ENCODE data around the gene HCRTR1. TPM values are rescaled to one million over a fixed set of nuclear protein-coding genes. Genes with fewer than 3 reads are reported as not detected.

The HCRTR1 gene
- total RNA-seq, 2 donors from 2014 or later = 0.14 TPM; not detected in 1

DNA sequence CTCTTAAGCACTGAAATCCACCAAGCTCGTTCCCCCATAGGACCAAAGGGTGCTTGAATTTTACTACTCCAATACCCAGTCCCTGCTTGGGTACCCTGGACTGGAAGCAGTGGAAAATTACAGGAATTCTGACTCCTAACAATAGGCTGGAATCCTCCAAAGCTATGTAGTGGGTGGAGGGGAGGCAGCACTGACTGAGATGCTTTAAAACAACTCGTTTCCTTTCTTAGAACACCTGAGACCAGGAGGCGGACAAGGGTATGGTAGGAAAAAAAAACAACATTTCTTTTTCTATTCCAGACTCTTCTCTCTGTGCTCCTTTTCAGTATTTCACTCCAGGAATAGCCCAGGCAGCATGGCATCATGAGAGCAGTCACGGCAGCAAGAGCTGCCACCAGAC lies 24.9 kb downstream of the HCRTR1 start:
- DNase-seq (no peak), ATAC-seq (no peak)
- intact Hi-C loops (cut with DNase I, micrococcal nuclease) = no loop called here

DNA sequence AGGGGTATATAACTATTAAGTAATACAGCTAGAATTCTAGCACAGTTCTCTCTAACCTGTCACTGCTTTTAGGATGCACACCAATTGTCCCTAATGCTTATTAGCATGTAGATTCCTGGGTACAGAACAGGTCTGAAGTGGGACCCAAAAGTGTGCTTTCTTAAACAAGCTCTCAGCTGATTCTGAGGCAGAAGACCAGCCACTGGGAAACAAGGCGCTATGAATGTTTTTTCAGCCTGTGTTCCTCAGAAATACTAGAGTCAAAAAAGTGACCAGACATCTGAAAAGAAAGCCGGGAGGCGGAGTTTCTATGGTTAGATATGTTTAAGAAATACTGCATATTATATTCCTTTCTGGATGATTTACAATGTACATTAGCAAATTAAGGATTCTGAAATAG lies 25.4 kb downstream of the HCRTR1 start:
- ATAC-seq = no peak
- no peak for DNase-seq
- intact Hi-C loops (cut with DNase I, micrococcal nuclease) = no loop called here

DNA sequence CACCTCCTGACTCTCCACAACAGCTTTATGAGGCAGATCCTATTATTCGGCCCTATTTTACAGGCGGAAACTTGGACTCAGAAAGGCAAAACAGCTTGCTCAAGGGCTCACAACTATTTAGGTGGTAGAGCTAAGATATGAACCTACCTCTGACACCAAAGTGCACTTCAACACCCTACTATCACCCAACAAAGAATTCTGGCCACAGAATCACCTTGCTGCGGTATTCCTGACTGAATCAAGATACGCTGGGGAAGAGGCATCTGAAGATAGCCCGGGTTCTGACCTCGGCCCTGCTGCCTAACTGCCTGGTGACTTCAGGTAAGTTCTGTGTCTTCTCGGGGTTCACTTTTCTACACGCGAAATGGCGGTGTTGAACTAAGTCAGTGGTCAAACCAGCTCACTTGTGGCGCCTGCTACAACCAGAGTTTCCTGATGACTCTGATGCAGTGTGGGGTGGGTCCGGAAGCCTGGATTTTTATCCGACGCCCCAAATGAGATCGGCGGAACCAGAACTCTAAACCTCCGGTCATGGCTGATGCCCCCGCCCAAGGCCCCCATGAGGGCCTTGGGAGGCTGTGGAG lies 26.6 kb downstream of the HCRTR1 start:
- ATAC-seq (peak; percentile 38), DNase-seq (no peak)
- intact Hi-C loops (cut with DNase I, micrococcal nuclease) = no loop called here

DNA sequence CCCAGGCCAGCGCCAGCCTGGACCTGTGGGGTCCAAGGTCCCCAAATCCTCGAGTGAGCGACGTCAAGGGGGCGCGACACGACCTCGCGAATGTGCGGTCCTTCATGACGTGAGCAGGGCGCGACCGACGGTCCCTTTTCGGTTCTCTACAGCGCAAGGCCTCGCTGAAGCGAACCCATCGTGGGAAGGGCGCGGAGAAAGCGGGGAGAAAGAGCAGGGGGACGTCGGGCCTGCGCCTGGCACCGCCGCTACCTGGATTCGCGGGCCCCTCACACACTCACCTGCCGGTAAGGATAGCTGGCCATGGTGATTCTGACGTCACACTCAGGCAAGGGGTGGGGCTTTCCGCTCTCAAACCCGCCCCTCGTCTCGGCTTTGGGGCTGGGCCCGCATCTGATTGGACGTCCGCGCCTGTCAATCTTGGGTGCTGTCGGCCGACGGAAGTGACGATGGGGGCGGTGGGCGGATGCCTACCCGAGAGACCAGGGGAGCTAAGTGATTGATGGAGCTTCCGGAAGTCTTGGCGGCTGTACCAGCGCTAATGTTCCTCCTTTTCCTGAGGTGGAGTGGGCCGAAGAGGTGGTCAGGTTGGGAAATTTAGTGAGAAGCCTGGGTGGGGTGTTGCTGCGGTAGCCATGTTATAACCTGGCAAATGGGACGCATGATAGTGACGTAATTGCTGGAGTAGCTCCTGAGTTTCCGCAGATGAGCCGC lies 27.2 kb downstream of the HCRTR1 start, which contains the start of gene PEF1:
Gene PEF1, minus strand, starts transcription at position 317 of the 714 bp plus-strand sequence. Its CDS starts 12 bp downstream, at position 305.
- intact Hi-C loops (cut with DNase I, micrococcal nuclease) = no loop called here
- peak; percentile 99 to 100 for DNase-seq
- ATAC-seq = peak; percentile 92

DNA sequence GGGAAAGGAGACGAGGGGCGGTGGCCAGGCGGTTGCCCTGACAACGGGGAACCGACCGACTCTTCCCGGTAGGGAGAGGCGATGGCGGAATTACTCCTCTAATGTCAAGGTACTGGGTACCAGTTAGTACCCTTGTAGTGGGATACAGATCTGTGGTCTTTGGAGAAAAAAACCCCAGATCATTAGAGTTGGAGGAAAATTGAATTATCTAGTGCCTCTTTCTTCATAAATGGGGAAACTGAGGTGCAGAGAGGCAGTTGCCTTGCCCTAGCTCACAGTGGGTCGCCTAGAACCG lies 27.7 kb downstream of the HCRTR1 start:
- intact Hi-C loops (cut with DNase I, micrococcal nuclease) = no loop called here
- DNase-seq (no peak), ATAC-seq (no peak)

DNA sequence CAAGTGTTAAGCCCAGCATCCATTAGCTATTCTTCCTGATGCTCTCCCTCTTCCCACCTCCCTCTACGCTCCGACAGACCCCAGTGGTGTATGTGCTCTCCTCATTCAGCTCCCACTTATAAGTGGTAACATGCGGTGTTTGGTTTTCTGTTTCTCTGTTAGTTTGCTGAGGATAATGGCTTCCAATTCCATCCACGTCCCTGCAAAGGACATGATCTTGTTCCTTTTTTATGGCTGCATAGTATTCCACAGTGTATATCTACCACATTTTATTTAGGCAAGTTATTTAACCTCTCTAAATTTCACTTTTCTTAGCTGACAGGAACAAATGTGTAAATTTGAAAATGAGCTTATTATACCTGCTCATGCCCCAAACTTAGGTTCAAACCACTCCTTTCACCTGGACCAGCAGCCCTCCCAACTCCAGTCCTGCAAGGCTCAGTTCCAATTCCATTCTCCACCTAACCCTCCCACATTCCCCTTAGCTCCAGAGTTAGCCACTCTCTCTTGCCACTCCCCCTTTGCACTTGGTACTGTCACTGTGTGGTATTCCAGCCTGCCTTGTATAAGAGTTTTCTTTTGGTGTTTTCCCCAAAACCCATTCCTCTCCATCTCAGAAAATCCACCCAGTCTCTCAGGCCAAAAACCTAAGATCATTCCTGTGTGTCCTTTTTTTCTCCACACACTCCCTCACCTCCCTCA lies 28.9 kb downstream of the HCRTR1 start:
- no peak for DNase-seq
- intact Hi-C loops (cut with DNase I, micrococcal nuclease) = no loop called here
- ATAC-seq = no peak

DNA sequence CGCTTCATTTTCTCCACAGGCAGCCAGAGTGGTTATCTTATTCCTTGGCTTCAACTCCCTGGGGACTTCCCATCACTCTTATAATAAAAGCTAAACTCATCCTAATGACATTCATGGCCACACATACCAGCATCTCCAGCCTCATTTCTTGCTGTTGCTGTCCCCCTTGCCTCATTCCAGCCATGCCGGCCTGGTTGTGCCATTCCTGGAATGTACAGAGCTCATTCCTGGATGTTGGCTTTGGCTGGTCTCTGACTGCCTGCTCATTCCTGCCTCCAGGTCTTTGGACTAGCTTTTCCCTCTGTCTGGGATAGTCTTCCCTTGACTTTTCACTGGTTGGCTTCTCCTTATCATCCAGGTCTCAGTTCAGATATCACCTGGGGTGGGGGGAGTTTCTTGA lies 29.6 kb downstream of the HCRTR1 start:
- DNase-seq (no peak), ATAC-seq (no peak)
- intact Hi-C loops (cut with DNase I, micrococcal nuclease) = no loop called here

DNA sequence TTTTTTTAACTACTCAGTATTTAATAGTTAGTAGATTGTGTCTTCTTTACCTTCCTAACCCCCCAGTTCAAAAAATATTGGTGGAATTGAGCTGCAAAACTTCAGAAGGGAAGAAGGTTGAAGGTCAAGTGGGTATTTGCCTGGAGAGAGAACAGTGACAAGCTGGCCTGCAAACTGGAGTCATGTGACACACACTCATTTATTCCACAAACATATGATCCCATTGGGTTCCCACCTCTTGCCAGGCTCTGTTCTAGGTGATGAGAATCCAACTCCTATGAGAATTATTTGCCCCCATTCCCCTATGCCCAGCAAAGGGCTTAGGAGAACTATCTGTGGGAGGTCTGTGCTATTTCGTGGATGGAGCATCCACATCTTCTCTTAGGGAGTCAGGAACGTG lies 30.7 kb downstream of the HCRTR1 start:
- ATAC-seq = no peak
- intact Hi-C loops (cut with DNase I, micrococcal nuclease) = no loop called here
- no peak for DNase-seq

DNA sequence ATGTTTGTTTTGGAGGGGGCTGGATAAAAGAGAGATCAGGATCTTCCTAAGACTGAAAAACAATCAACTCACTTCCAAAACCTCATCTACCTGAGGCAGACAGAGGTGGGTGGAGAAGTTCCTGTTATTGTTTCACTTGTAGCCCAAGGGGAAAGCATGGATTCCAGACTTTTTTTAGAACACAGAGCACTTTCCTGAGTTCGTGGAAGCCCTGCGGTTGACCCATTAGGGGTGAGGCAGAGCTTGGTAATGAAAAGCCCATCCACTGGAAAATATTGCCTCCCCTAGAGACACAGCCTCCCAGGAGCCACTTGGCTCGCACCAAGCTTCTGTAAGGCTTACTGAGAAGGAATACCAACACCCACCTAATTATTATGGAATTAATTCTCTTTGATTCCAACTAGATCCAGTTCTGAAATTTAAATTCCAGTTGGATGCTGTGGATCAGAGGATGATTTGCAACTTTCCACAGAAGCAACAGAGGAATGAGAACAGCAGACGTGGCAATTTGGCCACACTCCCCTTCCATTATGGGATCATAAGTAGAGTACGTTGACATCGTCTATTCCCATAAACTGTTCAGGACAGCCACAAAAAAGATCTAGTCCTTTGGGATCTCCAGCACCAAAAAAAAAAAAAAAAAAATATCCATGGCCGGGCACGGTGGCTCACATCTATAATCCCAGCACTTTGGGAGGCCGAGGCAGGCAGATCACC lies 31.3 kb downstream of the HCRTR1 start:
- ATAC-seq = no peak
- intact Hi-C loops (cut with DNase I, micrococcal nuclease) = no loop called here
- DNase-seq = no peak

DNA sequence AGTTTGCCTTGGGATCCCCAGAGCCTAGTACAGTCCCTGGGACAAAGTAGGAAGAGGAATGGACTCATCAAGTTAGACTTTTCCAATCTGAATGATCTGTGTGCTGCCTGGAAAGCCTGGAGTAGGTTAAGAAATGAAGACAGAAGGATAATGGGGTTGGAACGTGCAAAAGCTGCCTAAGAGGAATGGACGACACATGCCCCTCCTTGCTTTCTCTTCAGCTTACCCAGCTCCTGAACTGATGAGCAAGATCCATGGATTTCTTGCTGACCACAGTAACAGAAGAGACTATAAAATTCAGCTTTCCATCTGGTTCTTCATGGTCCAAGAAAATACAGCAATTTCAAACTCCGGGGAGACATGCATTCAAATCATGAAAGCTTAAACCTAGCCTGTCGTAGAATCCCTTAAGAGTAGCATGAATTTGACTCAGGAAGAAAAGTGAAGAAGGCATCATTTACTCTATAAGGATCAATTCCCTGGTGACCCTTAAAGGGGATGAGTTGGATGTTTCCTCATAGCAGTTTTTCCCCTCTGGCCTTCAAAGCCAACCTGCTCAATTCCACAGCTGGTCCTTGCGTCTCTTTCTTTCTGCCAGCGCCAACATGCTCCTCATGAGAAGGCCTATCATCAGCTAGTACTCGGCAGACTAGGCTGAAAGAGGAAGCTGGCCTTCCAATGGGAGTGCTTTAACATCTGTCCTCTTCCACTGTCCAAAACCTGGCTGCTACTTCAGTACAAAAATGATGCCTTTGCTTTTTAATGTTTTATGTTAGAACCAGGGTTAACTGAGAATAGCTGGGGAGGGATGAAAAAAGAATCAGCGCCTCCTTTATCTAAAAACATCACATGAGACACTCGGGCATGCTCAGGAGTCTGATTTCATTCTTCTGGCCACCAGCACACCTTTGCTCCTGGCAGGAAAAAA lies 32.9 kb downstream of the HCRTR1 start:
- intact Hi-C loops (cut with DNase I, micrococcal nuclease) = loop anchor here in 1 of 2 donors (10.0 kb wide), 1 partner anchor 134 kb away; no protein-coding TSS in a partner anchor
- ATAC-seq = no peak
- no peak for DNase-seq

DNA sequence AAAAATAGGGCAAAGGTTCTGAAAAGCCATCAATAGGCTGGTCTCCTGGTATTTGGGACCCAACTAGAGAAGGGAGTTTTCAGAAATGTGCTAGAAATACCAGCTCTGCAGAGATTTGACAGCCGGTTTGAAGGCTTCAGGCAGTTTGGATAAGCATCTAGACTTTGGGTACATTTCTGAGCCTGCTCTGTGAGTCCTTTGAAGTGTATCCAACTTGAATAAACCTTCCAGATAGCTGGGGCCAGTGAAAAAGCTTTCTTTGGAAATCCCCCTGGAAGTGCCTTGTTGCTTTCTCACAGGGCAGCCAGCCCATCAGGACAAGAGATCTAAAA lies 33.6 kb downstream of the HCRTR1 start:
- no peak for DNase-seq
- no peak for ATAC-seq
- intact Hi-C loops (cut with DNase I, micrococcal nuclease) = loop anchor here in 1 of 2 donors (10.0 kb wide), 1 partner anchor 134 kb away; no protein-coding TSS in a partner anchor

DNA sequence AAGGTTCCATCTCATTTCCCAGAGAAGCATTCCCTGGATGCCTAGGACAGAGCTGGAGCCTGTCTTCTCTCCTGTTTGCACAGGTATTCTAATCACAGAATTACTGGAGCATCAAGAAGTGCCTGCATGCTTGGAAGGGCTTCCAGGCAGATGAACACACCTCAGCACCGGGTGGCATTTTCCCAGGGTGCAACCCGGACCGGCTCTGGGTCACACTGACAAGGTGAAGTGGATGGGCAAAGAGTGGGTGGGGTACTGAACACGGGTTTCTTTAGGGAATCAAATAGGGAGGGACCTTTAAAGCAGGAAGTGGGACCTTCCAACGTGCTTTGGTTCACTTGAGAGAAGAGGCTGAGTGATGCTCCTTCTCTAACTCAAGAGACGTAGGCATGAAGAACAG lies 34.3 kb downstream of the HCRTR1 start:
- intact Hi-C loops (cut with DNase I, micrococcal nuclease) = loop anchor here in 1 of 2 donors (10.0 kb wide), 1 partner anchor 133 kb away; no protein-coding TSS in a partner anchor
- no peak for DNase-seq
- no peak for ATAC-seq

DNA sequence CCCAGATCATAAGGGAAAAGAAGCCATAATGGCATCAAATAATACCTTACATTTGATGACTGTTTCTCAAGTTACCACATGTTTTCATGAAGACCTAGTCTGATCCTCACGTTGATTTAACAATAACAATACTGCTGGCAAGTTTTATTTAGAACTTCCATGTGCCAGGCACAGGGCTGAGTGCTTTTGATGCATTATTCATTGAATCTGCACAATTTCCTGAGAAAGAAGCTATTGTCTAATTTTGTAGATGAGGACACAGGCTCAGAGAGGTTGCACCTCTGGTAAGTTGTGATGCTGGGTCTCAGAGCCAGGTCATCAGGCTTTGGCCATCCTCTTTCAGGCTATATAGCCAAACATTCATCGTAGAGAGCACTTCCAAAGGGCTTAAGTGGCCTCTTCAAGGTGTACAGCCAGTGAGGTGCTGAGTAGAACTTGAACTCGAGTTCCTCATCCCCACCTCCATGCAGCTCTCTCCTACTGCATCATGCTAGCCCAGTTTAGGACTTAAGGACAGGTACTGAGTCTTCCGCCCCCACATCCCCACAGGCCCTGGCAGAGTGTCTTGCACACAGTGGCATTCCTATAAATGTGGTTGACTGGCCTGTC lies 35.5 kb downstream of the HCRTR1 start:
- intact Hi-C loops (cut with DNase I, micrococcal nuclease) = loop anchor here in 1 of 2 donors (10.0 kb wide), 1 partner anchor 132 kb away; no protein-coding TSS in a partner anchor
- DNase-seq (no peak), ATAC-seq (no peak)

DNA sequence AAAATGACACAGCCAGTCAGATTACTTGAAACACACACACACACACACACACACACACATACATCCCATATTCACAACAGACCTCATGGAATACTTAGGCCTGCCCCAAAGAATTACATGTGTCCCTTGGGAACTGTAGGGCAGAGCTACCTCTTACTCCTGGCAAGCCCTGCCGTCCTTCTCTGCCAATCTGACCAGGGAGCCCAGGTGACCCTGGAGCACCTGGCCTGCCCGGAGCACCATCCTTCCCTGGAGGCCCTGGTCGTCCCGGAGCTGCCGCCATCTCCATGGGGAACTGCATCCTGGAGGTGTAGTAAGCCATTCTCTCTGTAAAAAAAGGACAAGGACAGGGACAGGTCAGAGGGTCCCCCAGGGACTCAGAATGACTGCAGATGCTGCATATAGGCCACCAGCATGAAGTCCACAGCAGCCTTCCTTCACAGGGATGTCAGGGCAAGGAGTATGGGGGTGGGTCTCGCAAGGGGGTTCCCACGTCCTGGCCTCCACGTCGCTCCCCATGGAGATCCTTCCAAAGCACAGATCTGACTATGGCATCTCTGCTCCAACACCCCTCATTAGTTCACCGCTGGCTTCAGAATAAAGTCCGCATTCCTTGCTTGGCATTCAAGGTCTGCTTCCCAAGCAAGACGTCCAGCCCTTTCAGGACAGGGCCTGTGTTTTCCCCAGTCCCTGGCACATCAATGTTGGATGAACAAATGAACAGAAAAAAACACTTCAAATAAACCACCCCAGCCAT lies 36.4 kb downstream of the HCRTR1 start:
- intact Hi-C loops (cut with DNase I, micrococcal nuclease) = loop anchor here in 1 of 2 donors (10.0 kb wide), 1 partner anchor 131 kb away; no protein-coding TSS in a partner anchor
- no peak for DNase-seq
- ATAC-seq = no peak

DNA sequence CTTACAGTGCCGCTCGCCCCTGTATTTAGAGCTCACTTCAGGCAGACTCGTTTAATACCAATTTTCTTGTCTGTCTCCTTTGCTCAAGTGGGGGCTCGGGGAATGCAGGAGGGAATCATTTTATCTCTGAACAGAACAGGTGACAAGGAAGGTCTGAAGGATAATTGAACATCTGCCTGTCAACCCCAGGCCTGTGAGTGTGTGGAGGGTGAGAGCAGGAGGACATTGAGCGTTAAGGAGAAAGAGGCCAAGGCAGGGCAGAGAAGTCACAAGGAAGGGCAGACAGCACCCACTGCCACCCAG lies 36.9 kb downstream of the HCRTR1 start:
- intact Hi-C loops (cut with DNase I, micrococcal nuclease) = loop anchor here in 1 of 2 donors (10.0 kb wide), 1 partner anchor 130 kb away; no protein-coding TSS in a partner anchor
- ATAC-seq (no peak), DNase-seq (no peak)

DNA sequence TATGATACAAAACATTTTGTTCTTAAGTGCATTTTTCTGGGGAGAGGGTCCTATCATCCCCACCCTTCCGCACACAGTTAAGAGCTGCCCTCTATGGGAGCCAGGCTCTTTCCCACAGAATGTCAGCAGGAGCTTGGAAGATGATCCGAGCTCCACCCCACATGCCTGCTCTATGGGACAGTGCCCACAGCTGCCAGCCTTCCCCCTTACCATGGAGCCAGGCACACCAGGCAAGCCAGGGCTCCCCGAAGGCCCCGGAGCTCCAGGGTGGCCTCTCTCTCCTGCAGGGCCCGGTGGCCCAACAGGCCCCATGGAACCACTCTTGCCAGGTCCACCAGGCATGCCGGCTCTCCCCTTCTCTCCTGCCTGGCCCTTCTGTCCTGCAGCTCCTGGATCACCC lies 37.6 kb downstream of the HCRTR1 start:
- DNase-seq (no peak), ATAC-seq (no peak)
- intact Hi-C loops (cut with DNase I, micrococcal nuclease) = loop anchor here in 1 of 2 donors (10.0 kb wide), 1 partner anchor 130 kb away; no protein-coding TSS in a partner anchor

DNA sequence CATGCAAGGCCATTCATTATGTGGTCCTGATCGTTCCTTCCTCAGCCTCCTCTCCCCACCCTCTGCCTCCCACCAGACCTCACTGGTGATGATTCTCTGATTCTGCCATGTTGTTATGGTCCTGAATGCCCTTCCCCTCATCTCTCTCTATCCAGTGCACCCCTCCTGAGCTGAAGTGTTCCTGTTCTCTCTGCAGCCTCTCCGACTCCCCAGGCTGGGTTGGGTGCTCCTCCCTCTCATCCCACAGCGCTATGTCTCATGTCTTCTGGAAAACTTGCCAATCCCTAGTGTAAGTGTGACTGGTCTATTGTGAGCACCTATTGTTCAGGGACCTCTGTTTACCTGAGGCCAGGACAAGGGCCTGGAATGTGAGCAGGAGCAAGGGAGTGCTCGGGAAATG lies 38.3 kb downstream of the HCRTR1 start:
- intact Hi-C loops (cut with DNase I, micrococcal nuclease) = loop anchor here in 1 of 2 donors (10.0 kb wide), 1 partner anchor 129 kb away; no protein-coding TSS in a partner anchor
- no peak for DNase-seq
- ATAC-seq = no peak
